IgD-negative memory B cell (primary cell): ENCODE results near the gene ZDHHC14. TPM values are rescaled to one million over a fixed set of nuclear protein-coding genes. Genes with fewer than 3 reads are reported as not detected.
A peak's percentile ranks its signal among the peaks of the same experiment; 100 is the strongest.
"Not testable (repeated sequence)": the region's sequence is repeated elsewhere in the genome, so short reads cannot be mapped to it uniquely, and the experiment has no call there.

Experiments used
- H3K27ac Mint-ChIP-seq, 3 donors: one replicate each; pipeline ENCODE4 v1.8.0; 2020 to 2022; ENCODE audit warnings: mild to moderate bottlenecking in 3 of 3, mixed read lengths in 3 of 3, moderate library complexity in 1 of 3
- H3K27me3 Mint-ChIP-seq: one replicate; pipeline ENCODE4 v1.8.0; 2021; ENCODE audit warnings: mixed read lengths
- H3K36me3 Mint-ChIP-seq: one replicate; pipeline ENCODE4 v1.8.0; 2020; ENCODE audit warnings: mild to moderate bottlenecking, mixed read lengths
- H3K4me1 Mint-ChIP-seq, 3 donors: one replicate each; pipeline ENCODE4 v1.8.0; 2020 to 2022; ENCODE audit warnings: mixed read lengths in 3 of 3, mild to moderate bottlenecking in 1 of 3
- H3K4me3 Mint-ChIP-seq, 4 donors: one replicate each; pipeline ENCODE4 v1.8.0; 2020 to 2022; ENCODE audit warnings: mild to moderate bottlenecking in 4 of 4, mixed read lengths in 4 of 4, moderate library complexity in 3 of 4
- H3K9me3 Mint-ChIP-seq, 3 donors: one replicate each; pipeline ENCODE4 v1.8.0; 2020 to 2021; ENCODE audit warnings: mixed read lengths in 3 of 3, mild to moderate bottlenecking in 1 of 3
- polyA plus RNA-seq: library from polyadenylated mRNA; unstranded; fragments of 300-500 nt; fragmentation: Illumina TruSeq; gene quantifications from one replicate; pipeline ENCODE4 v1.2.3, GENCODE V29; 2021

The ZDHHC14 gene
- polyA plus RNA-seq, 1 donor from 2014 or later, result 13.5 TPM

DNA sequence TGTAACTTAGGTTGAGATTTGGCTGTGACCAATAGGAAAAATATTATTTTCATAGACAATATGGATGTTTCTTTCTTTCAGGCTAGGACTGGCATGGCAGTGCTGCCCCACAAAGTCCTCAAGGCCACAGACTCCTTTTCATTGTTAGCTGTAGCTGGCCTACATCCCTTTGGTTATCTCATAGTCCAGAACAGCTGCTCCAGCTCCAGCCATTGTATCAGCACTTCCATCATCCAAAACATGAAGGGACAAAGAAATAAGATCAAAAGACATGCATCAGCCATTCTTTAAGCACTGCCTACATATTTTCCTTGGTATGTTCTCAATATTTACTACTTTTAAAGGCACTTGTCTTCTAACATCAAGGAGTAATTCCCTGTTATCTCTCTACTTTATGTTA lies 73.0 kb downstream of the ZDHHC14 start:
- peaks cover 8% of the 10 kb centered on the region for H3K36me3 Mint-ChIP-seq
- H3K27me3 Mint-ChIP-seq, result peaks cover 3% of the 10 kb centered on the region

DNA sequence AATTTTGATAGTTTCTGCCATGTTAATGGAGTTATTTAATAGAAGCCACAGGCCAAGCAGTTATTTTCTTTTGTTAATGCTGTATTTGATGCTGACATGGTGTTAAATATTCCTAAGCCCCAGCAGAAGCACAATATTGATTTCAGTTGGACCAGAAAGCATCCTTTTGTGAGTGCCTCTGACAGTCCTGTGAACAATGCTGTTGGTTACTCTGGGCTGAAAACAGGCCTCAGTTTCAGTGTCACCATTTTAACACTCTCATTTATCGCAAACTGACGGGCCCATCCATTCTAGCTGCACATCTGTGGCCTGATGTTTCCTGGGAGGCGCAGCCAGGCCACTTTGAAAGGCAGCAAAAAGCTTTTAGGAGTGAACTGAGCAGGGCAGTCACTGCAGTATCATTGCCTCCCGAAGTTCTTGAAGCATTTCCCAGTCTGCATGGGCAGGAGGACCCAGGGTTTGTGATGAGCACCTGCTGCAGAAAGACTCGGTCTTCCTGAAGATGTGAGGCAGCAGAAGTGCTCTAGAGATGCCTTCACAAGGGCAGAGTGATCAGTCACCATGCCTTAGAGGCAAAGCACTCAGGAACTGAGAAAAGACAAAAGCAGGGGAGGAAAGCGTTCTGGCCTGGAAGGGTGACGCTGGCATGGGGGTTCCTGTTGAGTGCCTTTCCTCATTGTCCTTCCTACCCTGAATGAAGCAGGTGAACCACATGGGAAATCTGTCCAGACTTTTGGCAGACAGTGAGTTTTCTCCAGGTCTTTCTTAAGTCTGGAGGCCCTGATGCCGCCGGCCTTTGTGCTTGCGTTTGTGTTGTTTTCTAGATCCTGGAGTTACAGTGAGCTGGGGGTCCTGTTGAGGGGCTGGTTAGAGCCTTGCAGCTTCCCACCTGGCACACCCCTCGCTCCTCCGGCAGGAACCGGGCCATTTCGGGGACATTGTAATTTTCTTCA lies 74.0 kb downstream of the ZDHHC14 start:
- Mint-ChIP-seq H3K9me3 (no peaks in the 10 kb centered on the region), H3K27me3 (peaks cover 3% of the 10 kb centered on the region), H3K27ac (peak overlapping the region in 1 of 3 donors; percentile 46), H3K4me1 (peaks cover 8 to 38% (median 33%) of the 10 kb centered on the region in 3 donors), H3K36me3 (peaks cover 8% of the 10 kb centered on the region), H3K4me3 (peak overlapping the region in 2 of 4 donors; percentile 32 to 47)

More for the DNA sequence above, 73.0 kb downstream of the ZDHHC14 start:
- no peaks in the 10 kb centered on the region for H3K9me3 Mint-ChIP-seq
- H3K4me1 Mint-ChIP-seq, result peaks cover 11 to 38% (median 28%) of the 10 kb centered on the region in 3 donors
- H3K4me3 Mint-ChIP-seq, result no peak overlapping the region
- peak overlapping the region in 2 of 3 donors; percentile 22 to 39 for H3K27ac Mint-ChIP-seq

DNA sequence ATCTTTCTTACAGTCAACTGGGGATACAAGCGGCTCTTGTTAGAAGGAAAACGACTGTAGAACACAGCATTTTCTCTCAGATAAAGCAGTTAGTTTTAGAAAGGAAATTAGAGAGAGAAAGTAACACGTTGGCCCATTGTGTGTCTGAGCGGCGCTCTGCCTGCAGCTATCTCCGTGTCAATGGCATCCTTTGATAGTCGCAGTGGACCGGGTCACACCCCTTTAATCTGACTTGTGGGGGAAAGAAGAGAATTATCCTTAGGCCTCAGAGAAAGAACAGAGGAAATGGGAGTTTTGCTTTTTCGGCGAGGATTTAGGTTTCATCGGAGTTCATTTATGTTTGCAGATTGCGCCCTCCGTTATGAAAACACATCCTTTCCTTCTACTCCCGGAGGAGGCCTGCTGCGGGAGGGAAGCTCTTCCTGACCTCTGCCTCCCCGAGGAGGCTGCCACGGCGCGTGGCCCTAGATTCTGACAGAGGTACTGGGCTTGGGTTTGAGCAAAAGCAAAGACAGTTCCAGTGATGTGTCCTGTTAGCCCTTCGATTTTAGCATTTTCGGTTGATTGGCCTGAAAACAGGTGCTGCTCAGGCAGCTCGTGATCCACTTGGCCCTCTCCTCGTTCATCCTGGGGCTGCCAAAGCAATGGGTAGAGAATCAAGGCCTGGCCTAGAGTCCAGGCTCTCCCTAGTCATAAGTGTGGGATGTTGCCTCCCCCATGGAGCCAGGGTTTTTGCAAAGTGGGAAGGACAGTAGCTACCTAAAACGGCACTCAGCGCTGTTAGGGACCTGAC lies 74.9 kb downstream of the ZDHHC14 start:
- peaks cover 13 to 41% (median 38%) of the 10 kb centered on the region in 3 donors for H3K4me1 Mint-ChIP-seq
- peaks cover 3% of the 10 kb centered on the region for H3K27me3 Mint-ChIP-seq
- H3K4me3 Mint-ChIP-seq, result peak overlapping the region in 3 of 4 donors; percentile 48 to 83 (median 67)
- peaks cover 8% of the 10 kb centered on the region for H3K36me3 Mint-ChIP-seq
- H3K9me3 Mint-ChIP-seq, result no peaks in the 10 kb centered on the region
- H3K27ac Mint-ChIP-seq, result peak overlapping the region; percentile 56 to 88 (median 69)

DNA sequence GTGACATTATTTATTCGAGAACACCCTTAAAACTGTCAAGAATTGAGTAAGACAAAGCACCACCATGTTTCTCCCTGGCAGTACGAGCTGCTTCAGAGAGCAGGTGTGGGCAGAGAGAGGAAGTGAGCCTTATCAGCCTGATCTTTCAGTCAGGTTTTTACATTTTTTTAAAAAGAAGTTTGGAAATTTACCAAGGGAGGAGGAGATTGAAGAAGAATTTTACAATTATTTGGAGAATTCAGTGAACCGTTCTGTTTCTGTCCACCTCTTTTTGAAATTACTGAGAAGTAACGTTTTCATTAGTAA lies 75.5 kb downstream of the ZDHHC14 start:
- H3K4me1 Mint-ChIP-seq, result peaks cover 18 to 42% (median 40%) of the 10 kb centered on the region in 3 donors
- peaks cover 8% of the 10 kb centered on the region for H3K36me3 Mint-ChIP-seq
- no peaks in the 10 kb centered on the region for H3K9me3 Mint-ChIP-seq
- H3K27me3 Mint-ChIP-seq, result peaks cover 3% of the 10 kb centered on the region
- peak overlapping the region in 3 of 4 donors; percentile 48 to 83 (median 67) for H3K4me3 Mint-ChIP-seq
- peak overlapping the region; percentile 56 to 88 (median 69) for H3K27ac Mint-ChIP-seq

DNA sequence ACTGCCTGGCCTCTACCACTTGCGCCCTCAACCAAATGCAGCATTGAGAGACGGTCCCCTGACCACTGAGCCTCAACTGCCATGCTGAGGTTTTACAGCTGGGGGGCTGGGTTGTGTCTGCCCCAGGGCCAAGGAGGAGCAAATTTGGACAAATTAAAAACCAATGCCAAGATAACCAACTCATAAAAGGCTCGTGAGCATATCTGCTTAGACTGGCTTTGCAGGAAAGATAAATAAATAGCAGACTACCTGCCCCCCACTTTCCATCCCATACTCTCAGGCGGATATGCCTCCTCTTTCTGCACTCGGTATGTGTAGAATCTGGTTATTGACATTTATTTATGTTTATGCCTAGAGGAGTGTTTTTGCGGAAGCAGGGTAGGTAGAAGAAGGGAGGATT lies 76.8 kb downstream of the ZDHHC14 start:
- Mint-ChIP-seq H3K4me1 (peaks cover 21 to 45% (median 43%) of the 10 kb centered on the region in 3 donors), H3K27me3 (peaks cover 3% of the 10 kb centered on the region), H3K9me3 (no peaks in the 10 kb centered on the region), H3K36me3 (peaks cover 8% of the 10 kb centered on the region), H3K27ac (peak overlapping the region in 1 of 3 donors; percentile 55), H3K4me3 (no peak overlapping the region)

DNA sequence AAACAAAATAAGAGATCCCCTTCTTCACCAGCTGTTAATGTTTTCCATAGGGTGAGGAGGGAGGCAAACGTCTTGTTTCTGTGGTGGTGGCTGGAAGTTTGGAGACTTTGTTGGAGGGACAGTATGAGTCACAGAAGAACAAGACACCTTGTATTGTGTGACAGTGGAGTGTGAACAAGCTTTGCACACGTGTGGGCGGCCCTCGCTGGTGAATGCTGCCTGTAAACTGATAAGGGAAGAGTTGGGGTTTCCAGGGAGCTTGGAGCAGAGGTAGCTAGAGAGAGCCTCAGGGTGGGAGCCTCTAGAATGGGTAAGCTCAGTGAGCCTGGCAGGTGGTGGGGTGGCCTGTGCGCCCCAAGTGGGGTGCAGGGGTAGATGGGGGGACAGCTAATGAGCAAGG lies 78.3 kb downstream of the ZDHHC14 start:
- Mint-ChIP-seq H3K9me3 (no peaks in the 10 kb centered on the region), H3K27me3 (peaks cover 3% of the 10 kb centered on the region), H3K27ac (peak overlapping the region in 1 of 3 donors; percentile 94), H3K4me3 (peak overlapping the region in 1 of 4 donors; percentile 2), H3K36me3 (peaks cover 2% of the 10 kb centered on the region), H3K4me1 (peaks cover 30 to 55% (median 40%) of the 10 kb centered on the region in 3 donors)

DNA sequence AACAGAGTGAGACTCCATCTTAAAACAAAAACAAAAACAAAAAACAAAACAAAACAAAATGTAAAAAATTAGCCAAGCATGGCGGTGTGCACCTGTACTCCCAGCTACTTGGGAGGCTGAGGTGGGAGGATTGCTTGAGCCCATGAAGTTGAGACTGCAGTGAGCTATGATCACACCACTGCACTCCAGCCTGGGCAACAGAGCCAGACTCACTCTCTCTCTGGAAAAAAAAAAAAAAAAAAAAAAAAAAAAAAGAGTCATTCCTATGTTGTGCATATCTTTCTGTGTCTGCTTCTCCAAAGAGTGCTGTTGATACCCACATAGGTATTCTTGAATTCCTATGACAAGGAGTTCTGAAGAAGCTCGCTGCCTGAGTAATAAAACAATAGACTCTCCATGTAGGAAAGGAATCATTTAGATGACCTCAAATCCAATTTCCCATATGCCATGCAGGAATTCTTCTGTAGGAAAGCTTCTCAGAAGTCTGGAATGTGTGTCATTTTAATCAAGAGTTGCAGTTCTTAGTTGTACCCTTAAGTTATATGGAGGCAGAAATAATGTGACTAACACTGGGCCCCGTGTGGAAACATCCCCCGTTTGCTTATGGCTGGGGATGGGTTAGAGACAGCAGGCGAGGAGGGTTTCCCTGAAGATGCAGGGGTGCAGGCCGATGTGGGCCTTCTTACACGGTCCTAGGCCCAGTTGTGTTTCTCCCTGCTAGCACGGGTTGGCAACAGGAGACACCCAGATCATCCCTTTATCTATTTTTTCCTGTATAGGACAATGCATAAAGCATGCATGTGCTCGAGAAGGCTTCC lies 79.4 kb downstream of the ZDHHC14 start:
- Mint-ChIP-seq H3K4me3 (peak overlapping the region; percentile 54 to 89 (median 74)), H3K27me3 (peaks cover 3% of the 10 kb centered on the region), H3K4me1 (peaks cover 38 to 58% (median 42%) of the 10 kb centered on the region in 3 donors)

DNA sequence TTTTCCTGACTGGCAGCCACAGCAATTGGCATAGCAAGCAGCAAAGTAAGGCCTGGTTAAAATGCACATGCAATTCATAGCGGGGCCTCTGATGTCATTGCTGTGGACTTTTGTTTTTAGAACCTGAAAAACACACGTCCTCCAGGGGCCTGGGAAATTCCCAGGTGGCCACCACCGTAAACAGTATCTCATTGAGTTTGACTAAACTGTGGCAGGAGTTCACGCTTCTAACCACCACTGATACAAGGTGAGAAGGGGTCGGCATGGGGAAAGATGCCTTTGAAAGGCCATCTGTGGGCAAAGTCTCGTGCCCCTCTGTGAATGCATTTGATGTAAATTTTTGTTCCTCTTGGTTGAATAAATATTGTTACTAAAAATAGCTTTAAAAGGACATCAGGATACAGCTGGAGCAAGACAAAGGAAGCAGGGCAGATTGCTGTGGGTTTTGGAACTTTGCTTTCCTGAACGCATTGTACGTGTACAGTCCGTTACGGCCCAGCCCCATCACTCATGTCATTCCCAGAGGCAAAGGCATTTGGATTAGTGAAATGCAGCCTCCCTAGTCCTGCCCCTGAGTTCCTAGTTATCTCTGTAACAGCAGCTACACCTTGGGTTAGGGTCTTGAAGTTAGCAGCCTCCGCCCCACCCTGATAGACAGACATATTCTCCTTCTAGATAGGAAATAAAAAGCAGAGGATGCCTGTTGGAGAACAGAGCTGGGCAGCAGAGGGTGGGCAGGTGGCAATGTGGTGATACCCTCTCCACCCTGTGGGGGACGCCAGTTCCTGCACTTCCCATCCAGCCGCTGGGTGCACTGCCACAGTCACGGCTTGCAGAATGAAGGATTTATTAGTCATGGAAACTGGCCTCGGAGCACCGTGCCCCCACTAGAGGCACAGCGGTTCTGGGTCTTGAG lies 80.3 kb downstream of the ZDHHC14 start:
- Mint-ChIP-seq H3K36me3 (peaks cover 2% of the 10 kb centered on the region), H3K27me3 (peaks cover 2% of the 10 kb centered on the region), H3K27ac (peak overlapping the region; percentile 91 to 97 (median 94)), H3K9me3 (no peaks in the 10 kb centered on the region), H3K4me3 (peak overlapping the region; percentile 54 to 89 (median 74)), H3K4me1 (peaks cover 36 to 53% (median 36%) of the 10 kb centered on the region in 3 donors)

More for the DNA sequence above, 79.4 kb downstream of the ZDHHC14 start:
- Mint-ChIP-seq H3K9me3 (no peaks in the 10 kb centered on the region), H3K36me3 (peaks cover 2% of the 10 kb centered on the region), H3K27ac (peak overlapping the region; percentile 91 to 97 (median 94))

DNA sequence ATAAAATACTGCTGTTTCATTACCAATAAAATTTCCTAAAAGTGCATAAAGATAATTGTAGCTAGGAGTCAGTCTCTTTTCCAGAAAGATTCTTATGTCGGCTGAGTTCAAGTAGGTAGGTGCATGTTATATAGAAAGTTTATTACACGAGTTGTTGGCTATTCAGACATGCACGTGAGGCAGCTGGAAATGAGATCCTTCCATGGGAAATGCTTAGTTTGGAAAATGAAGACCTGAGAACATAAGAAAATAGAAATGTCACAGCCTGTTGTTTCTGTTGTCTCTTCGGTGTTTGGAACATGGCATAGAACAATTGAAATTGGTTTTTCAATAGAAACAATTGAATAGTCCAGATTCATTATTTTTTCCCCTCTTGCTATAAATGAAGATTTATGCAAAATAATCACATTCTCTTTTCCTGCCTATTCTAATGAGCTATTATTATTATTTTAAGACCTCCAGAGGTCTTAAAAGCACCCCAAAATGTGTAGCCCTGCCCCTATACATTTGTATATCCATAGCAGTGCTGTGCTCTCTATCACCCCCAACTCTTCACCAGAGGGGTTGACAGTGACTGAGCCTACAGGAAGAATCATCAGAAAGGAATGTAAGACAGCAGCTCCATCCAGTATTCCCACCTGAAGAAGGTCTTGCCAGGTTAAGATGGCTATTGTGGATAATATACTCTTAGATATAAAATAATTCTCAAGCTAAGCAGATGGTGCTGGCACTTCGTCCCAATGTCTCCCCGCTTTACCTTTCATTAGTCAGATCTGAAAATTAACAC lies 82.2 kb downstream of the ZDHHC14 start:
- Mint-ChIP-seq H3K4me3 (peak overlapping the region in 3 of 4 donors; percentile 24 to 59 (median 59)), H3K36me3 (peaks cover 3% of the 10 kb centered on the region), H3K4me1 (peaks cover 35 to 47% (median 37%) of the 10 kb centered on the region in 3 donors), H3K27me3 (no peaks in the 10 kb centered on the region), H3K27ac (peak overlapping the region; percentile 73 to 90 (median 87)), H3K9me3 (no peaks in the 10 kb centered on the region)

DNA sequence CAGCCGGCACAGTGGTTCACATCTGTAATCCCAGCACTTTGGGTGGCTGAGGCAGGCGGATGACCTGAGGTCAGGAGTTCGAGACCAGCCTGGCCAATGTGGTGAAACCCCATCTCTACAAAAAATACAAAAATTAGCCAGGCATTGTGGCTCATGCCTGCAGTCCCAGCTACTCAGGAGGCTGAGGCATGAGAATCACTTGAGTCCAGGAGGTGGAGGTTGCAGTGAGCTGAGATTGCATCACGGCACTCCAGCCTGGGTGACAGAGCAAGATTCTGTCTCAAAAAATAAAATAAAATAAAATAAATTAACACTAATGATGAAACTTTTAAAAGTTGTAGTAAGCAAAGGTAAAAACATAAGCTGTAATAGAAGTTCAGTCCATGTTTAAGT lies 82.7 kb downstream of the ZDHHC14 start:
- peak overlapping the region in 3 of 4 donors; percentile 24 to 59 (median 59) for H3K4me3 Mint-ChIP-seq
- not testable (repeated sequence) for H3K36me3 Mint-ChIP-seq, H3K9me3 Mint-ChIP-seq, H3K27me3 Mint-ChIP-seq
- H3K4me1 Mint-ChIP-seq, result peaks cover 37 to 50% (median 39%) of the 10 kb centered on the region in 3 donors
- H3K27ac Mint-ChIP-seq, result peak overlapping the region; percentile 73 to 92 (median 90)

DNA sequence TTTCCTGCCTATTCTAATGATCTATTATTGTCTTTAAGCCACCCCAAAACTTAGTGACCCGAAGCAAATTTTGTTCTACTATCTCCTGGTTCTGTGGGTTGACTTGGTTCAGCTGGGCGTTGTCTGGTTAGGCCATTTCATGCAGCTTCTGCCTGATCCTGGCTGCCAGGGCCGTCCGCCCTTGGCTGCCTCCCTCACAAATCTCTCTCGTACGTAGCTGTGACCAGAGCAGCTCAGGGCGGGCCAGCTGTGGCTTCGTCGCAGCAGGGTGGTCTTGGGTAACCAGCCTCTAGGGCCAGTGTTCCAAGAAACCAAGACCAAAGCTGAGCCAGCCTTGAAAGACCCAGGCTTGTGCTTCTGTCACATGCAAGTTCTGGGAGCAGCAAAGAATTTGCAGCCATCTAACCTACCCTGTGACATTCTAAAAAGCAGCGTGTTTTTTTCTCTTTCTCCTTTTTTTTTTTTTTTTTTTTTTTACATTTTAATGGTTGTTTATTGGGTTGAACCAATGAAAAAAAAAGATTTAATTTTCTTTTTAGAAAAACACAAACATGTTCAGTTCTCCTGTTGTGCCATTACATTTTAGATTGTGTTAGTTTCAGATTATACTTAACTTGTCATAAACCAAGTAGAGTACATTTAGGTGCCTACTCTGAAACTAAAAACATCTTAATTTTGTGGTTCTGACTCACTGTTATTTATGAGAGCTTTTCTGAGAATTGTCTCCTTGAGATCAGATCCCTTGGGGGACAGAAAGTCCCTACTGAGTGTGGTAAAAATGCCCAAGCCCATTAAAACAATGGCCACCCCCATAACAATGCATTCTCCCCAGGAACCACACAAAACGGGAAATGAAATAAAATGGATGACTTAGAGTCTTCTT lies 83.9 kb downstream of the ZDHHC14 start:
- peak overlapping the region; percentile 92 to 96 (median 95) for H3K27ac Mint-ChIP-seq
- H3K4me3 Mint-ChIP-seq, result peak overlapping the region; percentile 24 to 90 (median 74)
- no peaks in the 10 kb centered on the region for H3K9me3 Mint-ChIP-seq
- H3K4me1 Mint-ChIP-seq, result peaks cover 39 to 47% (median 45%) of the 10 kb centered on the region in 3 donors
- no peaks in the 10 kb centered on the region for H3K27me3 Mint-ChIP-seq
- H3K36me3 Mint-ChIP-seq, result peaks cover 3% of the 10 kb centered on the region

DNA sequence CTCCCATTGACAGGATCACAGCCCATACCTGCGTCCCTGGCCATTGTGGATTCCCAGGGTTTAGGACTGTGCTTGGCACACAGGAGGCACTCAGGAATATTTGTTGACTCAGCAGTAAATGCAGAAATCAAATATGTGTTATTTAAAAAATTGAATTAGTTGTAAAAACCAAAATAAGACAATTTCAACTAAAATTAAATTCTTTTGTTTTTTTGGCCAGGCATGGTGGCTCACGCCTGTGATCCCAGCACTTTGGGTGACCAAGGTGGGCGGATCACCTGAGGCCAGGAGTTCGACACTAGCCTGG lies 85.3 kb downstream of the ZDHHC14 start:
- peaks cover 3% of the 10 kb centered on the region for H3K36me3 Mint-ChIP-seq
- H3K4me3 Mint-ChIP-seq, result no peak overlapping the region
- no peaks in the 10 kb centered on the region for H3K27me3 Mint-ChIP-seq
- H3K4me1 Mint-ChIP-seq, result peaks cover 29 to 37% (median 35%) of the 10 kb centered on the region in 3 donors
- H3K27ac Mint-ChIP-seq, result peak overlapping the region in 1 of 3 donors; percentile 62
- H3K9me3 Mint-ChIP-seq, result no peaks in the 10 kb centered on the region
